ENCODE data around the gene ZEB1.
"Not testable (repeated sequence)": the region's sequence is repeated elsewhere in the genome, so short reads cannot be mapped to it uniquely, and the experiment has no call there.

DNA sequence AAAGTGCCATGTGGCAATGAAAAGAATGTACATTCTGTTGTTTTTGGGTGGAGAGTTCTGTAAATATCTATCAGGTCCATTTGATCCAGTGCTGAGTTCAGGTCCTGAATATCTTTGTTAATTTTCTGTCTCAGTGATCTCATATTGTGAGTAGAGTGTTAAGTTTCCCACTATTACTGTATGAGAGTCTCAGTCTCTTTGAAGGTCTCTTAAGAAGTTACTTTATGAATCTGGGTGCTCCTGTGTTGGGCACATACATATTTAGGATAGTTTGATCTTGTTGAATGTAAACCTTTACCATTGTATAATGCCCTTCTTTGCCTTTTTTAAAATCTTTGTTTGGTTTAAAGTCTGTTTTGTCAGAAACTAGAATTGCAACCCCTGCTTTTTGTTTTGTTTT, 109.5 kb downstream of the ZEB1 start:
- TF ChIP-seq, protein P1, sequence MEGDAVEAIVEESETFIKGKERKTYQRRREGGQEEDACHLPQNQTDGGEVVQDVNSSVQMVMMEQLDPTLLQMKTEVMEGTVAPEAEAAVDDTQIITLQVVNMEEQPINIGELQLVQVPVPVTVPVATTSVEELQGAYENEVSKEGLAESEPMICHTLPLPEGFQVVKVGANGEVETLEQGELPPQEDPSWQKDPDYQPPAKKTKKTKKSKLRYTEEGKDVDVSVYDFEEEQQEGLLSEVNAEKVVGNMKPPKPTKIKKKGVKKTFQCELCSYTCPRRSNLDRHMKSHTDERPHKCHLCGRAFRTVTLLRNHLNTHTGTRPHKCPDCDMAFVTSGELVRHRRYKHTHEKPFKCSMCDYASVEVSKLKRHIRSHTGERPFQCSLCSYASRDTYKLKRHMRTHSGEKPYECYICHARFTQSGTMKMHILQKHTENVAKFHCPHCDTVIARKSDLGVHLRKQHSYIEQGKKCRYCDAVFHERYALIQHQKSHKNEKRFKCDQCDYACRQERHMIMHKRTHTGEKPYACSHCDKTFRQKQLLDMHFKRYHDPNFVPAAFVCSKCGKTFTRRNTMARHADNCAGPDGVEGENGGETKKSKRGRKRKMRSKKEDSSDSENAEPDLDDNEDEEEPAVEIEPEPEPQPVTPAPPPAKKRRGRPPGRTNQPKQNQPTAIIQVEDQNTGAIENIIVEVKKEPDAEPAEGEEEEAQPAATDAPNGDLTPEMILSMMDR (IDR thresholded peaks at IDR 0.05; ENCODE audit: poor library complexity, severe bottlenecking): not testable (repeated sequence)
- TF ChIP-seq EZH2 (IDR thresholded peaks at IDR 0.05; ENCODE audit: borderline replicate concordance, insufficient read depth, low read length, poor library complexity, severe bottlenecking); MXI1 (conservative IDR thresholded peaks at IDR 0.05; ENCODE audit: poor library complexity, severe bottlenecking); RAD21 (conservative IDR thresholded peaks at IDR 0.05); EP300 (conservative IDR thresholded peaks at IDR 0.05; ENCODE audit: poor library complexity, severe bottlenecking); TAF1 (IDR thresholded peaks at IDR 0.05; ENCODE audit: low read depth): not testable (repeated sequence)
- TF ChIP-seq, protein P2, sequence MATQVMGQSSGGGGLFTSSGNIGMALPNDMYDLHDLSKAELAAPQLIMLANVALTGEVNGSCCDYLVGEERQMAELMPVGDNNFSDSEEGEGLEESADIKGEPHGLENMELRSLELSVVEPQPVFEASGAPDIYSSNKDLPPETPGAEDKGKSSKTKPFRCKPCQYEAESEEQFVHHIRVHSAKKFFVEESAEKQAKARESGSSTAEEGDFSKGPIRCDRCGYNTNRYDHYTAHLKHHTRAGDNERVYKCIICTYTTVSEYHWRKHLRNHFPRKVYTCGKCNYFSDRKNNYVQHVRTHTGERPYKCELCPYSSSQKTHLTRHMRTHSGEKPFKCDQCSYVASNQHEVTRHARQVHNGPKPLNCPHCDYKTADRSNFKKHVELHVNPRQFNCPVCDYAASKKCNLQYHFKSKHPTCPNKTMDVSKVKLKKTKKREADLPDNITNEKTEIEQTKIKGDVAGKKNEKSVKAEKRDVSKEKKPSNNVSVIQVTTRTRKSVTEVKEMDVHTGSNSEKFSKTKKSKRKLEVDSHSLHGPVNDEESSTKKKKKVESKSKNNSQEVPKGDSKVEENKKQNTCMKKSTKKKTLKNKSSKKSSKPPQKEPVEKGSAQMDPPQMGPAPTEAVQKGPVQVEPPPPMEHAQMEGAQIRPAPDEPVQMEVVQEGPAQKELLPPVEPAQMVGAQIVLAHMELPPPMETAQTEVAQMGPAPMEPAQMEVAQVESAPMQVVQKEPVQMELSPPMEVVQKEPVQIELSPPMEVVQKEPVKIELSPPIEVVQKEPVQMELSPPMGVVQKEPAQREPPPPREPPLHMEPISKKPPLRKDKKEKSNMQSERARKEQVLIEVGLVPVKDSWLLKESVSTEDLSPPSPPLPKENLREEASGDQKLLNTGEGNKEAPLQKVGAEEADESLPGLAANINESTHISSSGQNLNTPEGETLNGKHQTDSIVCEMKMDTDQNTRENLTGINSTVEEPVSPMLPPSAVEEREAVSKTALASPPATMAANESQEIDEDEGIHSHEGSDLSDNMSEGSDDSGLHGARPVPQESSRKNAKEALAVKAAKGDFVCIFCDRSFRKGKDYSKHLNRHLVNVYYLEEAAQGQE (IDR thresholded peaks at IDR 0.05; ENCODE audit: borderline replicate concordance): not testable (repeated sequence)

Data from neural cell (in vitro differentiated cells).